GM18858 (cell line): ENCODE measurements around the gene TBC1D10B.

Source experiments
- ATAC-seq: cut with Tn5 transposase; IDR thresholded peaks from one replicate; pipeline ENCODE4 v1.9.1; 2021; ENCODE audit not compliant: unreplicated experiment

The TBC1D10B gene, protein sequence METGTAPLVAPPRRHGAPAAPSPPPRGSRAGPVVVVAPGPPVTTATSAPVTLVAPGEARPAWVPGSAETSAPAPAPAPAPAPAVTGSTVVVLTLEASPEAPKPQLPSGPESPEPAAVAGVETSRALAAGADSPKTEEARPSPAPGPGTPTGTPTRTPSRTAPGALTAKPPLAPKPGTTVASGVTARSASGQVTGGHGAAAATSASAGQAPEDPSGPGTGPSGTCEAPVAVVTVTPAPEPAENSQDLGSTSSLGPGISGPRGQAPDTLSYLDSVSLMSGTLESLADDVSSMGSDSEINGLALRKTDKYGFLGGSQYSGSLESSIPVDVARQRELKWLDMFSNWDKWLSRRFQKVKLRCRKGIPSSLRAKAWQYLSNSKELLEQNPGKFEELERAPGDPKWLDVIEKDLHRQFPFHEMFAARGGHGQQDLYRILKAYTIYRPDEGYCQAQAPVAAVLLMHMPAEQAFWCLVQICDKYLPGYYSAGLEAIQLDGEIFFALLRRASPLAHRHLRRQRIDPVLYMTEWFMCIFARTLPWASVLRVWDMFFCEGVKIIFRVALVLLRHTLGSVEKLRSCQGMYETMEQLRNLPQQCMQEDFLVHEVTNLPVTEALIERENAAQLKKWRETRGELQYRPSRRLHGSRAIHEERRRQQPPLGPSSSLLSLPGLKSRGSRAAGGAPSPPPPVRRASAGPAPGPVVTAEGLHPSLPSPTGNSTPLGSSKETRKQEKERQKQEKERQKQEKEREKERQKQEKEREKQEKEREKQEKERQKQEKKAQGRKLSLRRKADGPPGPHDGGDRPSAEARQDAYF

DNA sequence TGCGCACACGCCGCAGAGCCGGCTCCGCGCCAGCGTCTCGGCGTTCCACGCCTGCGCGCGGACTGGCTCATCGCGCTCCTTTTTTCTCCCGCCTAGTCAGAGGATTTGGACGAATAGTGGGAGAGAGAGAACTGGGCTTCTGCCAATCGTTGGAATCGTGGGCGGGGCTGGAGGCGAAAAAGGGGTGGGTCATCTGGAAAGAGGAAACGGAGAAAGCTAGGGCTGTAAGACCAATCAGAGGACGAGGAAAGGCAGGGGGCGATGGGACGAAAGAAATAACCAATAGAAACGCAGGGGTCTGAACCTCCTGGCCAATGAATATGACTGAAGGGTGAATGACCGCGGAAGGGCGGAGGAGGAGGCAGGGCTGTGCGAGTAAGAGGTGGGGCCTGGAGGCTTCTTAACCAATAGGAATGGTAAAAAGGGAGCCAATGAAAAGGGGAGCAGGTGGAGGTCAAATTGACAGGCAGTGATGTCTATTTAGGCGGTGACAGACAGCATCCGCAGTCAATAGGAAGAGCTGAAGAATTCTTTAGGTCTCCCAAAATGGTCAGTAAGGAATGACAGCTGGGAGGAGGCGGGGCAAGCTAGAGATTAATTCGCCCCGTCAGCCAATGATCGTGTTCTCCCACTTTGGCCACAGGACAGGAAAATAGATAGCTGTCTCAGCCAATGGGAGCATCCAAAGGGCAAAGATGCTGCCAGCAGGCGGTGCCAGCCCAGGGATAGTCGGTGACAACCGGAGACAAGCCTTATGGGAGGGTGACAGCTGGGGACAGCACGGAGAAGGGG, at the start of gene TBC1D10B:
TBC1D10B (minus strand) TSS at position 39 of the 792 bp plus-strand sequence. CDS start 311 bp downstream, outside the sequence.
- peak; percentile 77 for ATAC-seq

DNA sequence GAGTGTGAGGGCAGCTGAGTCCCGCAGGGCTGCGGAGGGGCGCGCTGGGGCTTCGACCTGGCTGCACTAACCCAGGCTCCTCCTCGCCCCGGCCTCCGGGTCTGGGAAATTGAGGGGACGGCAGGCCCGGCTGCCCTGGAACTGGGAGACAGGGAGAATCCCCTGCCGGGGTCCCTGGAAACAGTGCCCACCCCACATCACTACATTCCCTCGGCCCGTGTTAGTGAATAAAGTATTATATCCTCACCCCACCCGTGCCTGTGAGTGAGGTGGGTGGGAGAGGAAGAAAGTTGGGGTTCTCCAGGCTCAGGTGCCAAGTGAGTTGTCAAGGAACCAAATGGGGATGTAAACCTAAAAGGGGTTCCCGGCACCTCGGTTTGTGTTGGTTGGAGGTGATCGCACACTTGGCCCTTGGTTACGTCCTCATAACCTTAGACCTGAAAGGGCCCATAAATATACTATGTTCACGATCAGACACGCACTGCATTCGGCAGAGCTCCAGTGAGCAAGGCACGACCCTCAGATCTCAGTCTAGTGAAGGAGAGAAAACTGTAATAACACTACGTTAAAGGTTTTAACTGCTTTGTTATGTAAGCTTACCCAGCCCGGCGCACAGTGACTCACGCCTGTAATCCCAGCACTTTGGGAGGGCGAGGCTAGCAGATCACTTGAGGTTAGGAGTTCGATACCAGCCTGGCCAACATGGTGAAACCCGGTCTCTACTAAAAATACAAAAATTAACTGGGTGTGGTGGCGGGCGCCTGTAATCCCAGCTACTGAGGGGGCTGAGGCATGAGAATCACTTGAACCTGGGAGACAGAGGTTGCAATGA, 48.3 kb upstream of the TBC1D10B start:
- ATAC-seq: no peak

DNA sequence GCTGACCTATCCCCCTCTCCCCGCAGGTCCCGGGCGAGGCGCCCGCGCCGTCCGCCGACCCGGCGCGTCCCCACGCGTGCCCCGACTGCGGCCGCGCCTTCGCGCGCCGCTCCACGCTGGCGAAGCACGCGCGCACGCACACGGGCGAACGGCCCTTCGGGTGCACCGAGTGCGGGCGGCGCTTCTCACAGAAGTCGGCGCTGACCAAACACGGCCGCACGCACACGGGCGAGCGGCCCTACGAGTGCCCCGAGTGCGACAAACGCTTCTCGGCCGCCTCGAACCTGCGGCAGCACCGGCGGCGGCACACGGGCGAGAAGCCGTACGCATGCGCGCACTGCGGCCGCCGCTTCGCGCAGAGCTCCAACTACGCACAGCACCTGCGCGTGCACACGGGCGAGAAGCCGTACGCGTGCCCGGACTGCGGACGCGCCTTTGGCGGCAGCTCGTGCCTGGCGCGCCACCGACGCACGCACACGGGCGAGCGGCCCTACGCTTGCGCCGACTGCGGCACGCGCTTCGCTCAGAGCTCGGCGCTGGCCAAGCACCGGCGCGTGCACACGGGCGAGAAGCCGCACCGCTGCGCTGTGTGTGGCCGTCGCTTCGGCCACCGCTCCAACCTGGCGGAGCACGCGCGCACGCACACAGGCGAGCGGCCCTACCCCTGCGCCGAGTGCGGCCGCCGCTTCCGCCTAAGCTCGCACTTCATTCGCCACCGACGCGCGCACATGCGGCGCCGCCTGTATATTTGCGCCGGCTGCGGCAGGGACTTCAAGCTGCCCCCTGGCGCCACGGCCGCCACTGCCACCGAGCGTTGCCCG, 47.4 kb upstream of the TBC1D10B start:
- peak; percentile 66 for ATAC-seq

DNA sequence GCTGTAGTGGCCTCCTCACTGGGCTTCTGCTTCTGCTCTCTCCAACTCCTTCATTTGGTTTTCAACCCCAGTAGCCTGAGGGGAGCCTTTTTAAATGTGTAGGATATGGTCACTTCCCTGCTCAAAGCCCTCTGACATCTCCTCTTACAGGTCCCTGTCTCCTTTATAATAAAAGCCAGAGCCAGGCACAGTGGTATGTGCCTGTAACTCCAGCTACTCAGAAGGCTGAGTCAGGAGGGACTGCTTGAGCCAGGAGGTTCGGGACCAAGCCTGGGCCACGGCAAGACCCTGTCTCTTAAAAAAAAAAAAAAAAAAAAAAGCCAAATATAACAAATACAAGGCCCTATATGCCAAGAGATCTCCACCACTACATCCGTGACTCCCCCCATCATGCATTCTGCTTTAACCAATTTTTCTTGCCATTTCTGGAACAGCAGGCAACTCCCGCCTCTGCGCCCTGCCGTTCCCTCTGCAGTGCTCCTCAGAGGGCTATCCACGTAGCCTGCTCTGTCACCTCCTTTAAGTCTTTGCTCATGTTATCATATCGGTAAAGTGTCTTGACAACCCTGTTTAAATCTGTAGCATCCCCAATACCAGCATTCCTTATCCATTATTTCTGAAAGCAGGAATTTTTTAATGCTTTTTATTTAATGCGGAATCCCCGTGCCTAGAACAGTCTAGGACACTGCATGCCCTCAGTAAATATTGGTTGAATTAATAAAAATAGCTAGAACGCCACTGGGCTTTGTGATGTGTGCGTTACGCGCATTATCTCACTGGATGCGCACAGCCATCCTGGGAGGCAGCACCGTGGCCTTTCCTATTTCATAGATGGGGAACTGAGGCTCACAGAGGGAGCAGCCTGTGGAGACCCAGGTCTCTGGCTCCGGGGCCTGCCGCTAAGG, 46.6 kb upstream of the TBC1D10B start:
- ATAC-seq: no peak

DNA sequence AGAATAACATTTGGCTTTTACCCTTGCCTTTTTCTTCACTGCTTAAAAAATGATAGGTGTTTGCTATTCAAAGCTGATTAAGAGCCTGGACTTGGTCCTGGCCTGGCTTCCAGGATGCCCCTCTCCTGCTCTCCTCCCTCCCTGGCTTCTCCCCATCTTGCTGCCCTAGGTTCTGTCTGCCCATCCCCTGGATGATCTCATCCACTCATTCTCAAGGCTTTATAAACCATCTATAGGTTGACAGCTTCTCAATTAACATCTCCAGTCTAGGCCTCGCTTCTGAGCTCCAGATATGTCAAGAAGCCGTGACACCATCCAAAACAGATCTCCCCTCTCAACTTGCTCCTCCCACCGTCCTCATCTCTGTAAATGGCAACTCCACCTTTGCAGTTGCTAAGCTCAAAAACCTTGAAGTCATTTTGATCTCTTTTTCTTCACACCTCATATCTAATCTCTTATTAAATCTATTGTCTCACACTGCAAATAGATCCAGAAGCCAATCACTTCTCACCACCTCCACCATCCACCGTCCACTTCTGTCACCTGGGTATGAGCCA, 45.8 kb upstream of the TBC1D10B start:
- no peak for ATAC-seq

DNA sequence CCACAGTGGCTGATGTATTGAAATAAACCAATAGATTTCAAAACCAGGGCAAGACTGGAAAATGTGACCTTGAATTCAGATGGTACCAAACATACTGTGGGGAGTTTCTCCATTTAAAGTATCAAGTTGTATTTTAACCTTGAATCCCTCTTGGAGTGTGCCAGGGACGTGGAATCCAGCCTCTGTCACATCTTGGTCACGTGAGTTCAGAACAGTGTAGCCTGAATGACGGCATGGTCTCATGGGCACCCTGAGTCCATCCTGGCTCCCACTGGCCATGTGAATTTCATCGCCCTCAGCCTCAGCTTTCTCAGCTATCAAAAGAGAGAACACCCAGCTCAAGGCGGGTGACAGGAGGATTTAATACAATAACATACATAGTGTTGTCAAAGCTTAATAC, 43.9 kb upstream of the TBC1D10B start:
- ATAC-seq: no peak

DNA sequence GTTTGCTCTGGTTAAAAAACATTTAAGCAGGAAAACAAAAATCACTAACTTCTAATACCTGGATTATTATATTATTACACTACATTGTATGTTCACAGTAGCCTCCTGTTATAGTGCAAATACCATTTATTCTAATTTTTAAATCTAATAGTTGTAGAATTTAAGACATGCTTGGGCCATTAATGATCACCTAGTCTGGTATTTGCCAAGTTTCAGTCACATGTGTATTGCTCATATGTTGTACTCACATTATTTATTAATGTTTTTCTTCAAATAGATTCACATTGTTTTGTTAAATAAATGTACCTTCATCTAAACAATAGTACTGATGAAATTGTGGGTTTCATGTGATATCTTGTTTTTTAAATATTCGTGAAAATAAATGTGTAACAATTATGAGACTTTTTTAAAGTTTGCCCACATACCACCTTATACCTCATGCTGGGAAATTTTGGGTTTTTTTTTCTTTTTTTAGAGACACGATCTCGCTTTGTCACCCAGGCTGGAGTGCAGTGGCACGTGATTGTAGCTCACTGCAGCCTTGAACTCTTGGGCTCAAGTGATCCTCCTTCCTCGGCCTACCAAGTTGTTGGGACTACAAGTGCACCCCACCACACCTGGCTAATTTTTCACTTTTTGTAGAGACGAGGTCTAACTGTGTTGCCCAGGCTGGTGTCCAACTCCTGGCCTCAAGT, 43.0 kb upstream of the TBC1D10B start:
- ATAC-seq: no peak

DNA sequence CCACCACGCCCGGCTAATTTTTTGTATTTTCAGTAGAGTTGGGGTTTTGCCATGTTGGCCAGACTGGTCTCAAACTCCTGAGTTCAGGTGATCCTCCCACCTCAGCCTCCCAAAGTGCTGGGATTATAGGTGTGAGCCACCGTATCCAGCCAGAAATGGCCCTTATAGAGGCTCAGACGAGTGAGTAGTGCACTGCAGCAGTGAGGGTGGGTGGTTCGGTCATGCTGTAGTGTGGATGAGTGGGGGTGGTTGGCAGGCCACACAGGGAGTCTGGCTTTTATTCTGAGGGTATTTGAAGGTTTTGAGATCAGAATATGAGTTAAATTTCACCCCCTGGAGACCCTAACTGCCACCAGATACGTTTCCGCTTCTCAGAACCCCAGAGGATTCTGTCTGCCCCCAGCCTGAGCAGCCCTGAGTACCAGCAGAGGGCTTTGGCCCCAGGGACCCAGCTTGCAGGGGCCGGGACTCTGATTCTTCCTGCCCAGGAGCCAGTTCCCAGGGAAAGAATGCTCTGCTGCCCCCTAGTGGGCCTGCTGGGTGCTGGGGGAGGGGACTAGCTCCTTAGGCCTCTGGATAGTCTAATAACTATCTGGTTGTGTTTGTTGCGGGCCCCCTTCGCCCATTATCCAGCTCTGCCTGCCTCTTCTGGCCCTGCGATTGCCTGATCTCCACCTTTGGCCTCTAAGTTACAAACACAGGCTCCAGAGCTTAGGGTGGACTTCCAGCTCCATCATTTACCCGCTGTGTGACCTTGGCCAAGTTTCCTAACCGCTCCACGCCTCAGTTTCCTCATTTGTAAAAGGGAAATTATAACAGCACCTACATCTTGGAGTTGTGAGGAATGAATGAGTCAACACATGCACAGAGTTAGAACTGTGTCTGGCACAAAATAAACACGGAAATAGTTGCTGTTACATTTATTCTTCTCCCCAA, 39.1 kb upstream of the TBC1D10B start:
- no peak for ATAC-seq

DNA sequence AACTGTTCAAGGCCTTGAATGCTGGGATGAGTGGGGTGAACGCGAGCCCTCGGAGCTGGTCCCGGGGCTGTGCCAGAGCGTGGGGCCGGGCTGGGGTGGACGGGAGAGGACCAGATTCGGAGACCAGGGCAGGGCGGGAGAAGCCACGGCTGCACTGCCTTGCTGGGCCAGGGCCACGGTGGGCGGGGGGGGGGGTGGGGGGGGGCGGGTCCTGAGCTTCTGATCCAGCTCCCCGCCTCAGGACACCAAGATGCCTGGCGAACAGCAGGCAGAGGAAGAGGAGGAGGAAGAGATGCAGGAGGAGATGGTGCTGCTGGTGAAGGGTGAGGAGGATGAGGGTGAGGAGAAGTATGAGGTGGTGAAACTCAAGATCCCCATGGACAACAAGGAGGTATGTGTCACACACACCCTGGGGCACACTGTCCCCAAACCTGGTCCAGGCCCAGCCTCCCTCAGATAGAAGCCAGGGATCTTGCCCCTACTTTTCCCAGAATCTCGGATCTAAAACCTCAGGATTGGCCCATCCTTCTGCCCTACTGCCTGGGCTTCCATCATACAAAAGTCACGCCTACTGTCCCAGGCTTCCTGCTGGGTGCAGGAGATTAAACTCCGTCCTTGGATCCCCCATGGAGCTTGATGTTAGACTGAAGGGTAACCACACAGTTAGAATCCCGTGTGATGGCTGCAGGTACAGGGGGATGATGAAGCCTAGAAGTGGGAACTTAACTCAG, 37.7 kb upstream of the TBC1D10B start:
- no peak for ATAC-seq

DNA sequence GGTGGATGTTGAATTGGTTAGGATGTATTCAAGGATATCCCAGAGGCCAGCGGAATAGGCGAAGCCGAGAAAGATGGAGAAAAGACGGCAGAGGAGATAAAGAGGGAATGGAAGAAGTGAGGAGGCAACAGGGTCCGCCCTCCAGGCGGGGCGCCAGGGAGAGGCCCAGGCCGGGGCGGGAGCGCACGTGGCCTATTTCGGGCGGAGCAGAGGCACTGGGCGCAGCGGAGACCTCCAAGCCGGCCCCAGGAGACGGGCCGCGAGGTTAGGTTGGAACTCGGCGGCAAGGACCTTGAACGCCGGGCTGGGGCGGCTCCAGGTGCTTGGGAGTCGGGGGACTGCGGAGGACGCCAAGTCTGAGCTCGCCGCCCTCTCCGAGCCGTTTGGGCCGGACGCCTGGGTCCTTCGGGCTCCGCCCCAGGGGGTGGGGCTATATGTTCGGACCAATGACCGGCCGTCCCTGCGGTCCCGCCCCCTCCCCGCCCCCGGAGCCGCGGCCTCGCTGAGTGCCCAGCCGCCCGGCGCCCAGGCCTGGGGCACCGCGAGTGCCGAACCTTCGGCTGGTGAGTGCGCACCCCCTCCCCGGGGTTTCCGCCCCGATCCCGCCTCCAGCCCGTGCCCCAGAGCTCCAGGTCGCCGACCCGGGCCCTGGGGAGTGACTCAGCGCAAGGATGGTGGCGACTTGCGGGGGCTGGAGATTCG, 37.0 kb upstream of the TBC1D10B start, which contains the start of gene ZNF771:
ZNF771 (plus strand) TSS at position 505 of the 702 bp plus-strand sequence. CDS start 448 bp downstream, outside the sequence.
- ATAC-seq: peak; percentile 71

DNA sequence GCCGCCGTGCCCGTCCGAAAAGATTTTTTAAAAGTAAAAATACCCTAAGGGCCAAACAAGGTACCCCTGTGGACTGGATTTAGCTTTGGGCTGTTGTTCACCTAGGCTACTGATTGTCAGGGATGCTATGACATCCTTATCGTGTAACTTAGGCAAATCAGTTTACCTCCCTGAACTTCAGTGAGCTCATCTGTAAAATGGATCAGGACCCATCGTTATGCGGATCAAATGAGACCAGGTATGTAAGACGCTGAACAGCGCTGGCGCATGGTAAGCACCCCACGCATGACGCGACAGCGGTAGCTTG, 36.5 kb upstream of the TBC1D10B start:
- no peak for ATAC-seq

DNA sequence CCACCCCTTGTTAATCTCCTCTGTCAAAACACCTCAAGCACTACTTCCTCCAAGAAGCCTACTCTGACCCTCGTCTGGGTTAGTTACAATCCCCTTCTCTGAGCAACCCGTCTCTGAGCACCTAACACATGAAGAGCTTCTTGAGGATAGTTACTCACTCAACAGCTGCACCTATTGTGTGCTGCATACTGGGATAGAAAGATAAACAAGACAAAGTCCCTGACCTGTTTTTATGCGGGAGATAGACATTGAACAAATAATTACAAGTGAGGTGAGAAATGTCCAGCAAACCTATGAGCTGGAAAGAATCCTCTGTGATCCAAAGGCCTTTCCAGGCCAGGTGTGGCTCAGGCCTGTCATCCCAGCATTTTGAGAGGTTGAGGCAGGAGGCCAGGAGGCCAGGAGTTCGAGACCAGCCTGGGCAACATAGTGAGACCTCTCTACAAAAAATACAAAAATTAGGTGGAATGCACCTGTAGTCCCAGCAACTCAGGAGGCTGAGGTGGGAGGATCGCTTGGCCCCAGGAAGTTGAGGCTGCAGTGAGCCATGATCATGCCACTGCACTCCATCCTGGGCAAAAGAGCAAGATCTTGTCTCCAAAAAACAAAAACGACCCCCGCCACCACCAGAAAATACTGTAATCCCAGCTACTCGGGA, 31.6 kb upstream of the TBC1D10B start:
- no peak for ATAC-seq

DNA sequence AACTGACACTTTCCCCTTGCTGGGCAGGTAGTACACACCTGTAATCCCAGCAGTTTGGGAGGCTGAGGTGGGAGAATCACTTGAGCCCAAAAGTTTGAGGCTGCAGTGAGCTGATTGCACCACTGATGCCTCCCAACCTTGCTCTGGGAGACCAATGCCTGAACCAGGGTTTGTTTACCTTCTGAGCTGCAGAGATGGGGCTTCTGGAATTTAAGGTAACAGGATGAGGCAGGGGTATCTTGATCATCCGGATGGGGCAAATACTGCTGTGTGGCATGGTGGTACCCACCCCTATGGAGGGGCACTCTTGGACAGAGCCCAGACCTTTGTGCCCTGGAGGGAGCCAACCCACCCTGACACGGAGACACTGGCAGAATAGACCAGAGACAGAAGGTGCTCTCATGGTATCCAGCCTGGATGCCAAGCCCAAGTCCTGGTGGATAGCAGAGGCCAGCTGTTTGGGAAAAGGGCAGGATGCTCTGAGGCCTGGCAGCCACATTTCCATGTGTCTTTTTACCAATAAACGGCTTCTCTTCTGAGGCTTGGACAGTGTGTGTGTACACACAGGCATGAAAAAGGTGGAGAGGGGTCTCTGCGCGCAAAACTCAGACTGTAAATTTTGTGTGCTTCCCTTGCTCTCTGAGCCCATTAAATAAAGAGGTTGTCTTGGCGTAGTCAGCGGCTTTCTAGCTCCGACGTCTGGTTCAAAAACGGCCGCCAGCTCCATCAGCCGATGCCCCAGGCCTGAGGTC, 29.3 kb upstream of the TBC1D10B start:
- no peak for ATAC-seq
